GM21619 (cell line): ENCODE results near the gene RIOK3.
A peak's percentile ranks its signal among the peaks of the same experiment; 100 is the strongest.
"Not testable (repeated sequence)": the region's sequence is repeated elsewhere in the genome, so short reads cannot be mapped to it uniquely, and the experiment has no call there.

Source experiments
- ATAC-seq: cut with Tn5 transposase; IDR thresholded peaks from one replicate; pipeline ENCODE4 v1.9.1; 2021; ENCODE audit not compliant: unreplicated experiment

RIOK3 gene

DNA sequence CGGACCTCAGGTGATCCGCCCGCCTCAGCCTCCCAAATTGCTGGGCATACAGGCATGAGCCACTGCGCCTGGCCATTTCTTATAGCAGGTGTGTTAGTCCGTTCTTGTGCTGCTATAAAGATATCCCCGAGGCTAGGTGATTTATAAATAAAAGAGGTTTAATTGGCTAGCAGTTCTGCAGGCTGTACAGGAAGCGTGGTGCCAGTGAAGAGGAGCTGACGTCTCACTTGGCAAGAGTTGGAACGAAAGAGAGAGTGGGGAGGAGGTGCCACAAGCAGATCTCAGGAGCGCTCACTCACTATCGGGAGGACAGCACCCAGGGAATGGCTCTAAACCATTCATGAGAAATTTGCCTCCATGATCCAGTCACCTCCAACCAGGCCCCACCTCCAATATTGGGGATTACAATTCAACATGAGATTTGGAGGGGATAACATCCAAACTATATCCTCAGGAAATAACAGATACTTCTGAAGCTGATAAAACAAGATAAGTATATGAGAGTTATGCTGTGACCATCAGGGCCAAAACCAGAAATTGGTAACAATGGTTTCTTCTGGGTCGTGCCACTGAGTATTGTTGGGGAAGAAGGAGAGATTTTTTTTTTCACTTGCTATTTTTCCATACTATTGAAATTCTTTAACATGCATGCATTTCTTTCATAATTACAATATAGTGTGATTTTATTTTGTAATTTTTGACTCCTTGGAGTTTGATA lies 42.8 kb downstream of the RIOK3 start:
- ATAC-seq = no peak

DNA sequence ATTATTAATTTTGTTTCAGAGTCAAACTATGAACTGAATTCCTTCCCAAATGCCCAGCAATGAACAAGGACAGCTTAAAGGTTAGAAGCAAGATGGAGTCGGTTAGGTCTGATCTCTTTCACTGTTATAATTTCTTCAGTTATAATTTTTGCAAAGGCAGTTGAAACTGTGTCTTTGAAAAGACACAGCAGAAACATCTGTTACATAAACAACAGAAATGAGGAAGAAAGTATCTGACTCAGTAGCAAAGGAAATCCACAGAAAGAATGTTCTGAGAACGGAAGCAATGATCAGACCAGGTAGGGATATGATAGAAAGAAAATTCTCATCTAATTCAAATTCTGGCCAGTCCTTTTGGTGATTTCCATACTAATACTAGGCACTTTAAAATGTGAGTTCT lies 45.0 kb downstream of the RIOK3 start:
- no peak for ATAC-seq

GRCh38 chr18:23498877-23499276 lies 45.8 kb downstream of the RIOK3 start:
- ATAC-seq = peak; percentile 33

DNA sequence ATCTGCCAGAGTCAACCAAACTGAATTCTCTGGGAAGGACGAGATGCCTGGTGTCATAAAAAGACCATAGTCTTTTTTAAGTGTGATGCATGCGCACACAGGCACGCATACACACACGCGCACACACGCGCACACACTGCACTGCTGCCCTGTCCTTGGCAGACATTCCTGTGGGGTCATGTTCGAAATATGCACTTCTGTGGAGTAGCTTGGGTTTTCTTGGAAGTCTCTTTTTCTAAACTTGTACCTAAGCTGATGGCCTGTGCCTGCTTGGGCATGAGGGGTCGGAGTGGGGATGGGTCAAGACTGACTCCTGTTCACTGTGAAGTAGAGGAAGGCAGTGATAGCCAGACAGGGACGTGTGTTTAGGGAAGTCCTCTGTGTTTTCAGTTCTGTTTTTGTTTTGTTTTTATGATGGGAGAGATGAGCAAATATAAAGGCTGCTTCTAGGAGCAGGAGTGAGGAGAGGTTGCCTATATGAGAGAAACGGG lies 46.2 kb downstream of the RIOK3 start:
- no peak for ATAC-seq

DNA sequence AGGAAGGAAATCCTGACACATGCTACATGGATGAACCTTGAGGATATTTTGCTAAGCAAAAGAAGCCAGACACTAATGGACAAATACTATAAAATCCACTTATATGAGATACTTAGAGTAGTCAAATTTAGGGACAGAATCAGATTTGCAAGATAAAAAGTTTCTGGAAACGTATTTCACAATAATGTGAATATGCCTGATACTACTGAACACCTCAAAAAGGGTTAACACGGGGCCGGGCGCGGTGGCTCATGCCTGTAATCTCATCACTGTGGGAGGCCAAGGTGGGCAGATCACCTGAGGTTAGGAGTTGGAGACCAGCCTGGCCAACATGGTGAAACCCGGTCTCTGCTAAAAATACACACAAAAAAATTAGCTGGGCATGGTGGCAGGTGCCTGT lies 48.5 kb downstream of the RIOK3 start:
- ATAC-seq = no peak

- no peak for ATAC-seq
These were observed 49.5 kb downstream of the RIOK3 start for GRCh38 chr18:23502516-23503037.

DNA sequence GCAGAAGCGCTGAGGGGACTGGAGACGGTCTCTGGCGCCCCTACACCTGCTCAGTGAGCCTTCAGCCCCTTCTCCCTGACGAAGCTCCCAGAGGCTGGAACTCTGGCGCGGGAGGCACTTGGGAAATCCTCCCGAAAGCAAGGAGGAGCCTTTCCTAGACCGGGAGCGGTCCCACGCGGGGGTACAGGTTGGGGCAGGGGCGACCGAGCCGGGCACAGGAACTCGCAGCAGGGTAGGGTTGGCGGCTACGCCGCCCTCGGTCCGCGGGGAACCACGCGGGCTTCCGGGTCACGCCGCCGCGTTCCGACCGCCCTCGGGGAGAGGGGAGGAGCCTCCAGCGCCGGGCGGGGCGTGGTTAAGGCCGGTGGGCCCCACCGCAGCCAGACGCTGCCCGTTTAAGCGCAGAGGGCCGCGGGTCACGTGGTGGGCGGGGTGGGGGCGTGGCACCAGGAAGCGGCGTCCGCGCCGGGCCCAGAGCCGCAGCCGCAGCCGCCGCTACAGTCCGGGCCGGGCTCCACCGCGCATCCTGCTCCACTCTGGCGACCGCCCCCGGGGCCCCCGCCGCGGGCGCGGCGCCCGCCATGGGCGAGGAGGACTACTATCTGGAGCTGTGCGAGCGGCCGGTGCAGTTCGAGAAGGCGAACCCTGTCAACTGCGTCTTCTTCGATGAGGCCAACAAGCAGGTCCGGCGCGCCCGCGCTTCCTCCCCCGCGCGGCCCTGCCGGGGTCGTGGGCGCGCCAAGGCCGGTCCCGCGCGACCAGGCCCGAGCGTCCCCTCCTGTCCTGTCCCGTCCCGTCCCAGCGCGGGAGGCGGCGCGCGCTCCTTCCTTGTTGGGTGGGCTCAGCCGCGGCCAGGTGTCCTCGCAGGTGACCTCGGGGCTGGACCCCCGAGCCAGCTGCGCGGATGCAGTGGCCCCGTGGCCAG lies 50.2 kb downstream of the RIOK3 start, which contains the start of gene RMC1:
Gene RMC1 (plus strand): TSS at position 474 of the 925 bp plus-strand sequence. CDS start 108 bp downstream, at position 582.
- ATAC-seq = peak; percentile 65

DNA sequence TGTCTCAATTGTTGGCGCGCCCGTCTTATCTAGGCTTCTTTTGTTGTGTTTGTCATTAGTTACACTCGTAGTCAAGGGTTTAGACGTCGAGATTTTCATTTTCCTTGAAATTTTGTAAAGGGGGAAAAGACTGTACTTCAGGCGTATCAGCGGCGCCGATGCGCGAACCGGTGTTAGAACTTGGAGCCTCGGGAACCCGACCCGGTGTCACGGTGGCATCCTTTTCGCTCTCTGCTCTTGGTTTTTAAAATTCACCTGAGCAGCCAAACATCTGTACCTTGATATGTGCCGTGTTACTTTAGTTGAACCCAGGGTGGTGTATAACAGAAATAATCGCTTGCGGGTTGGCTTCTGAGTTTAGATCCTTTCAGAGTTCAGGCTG lies 50.9 kb downstream of the RIOK3 start:
- ATAC-seq = no peak

- ATAC-seq = peak; percentile 55
These were observed 51.6 kb downstream of the RIOK3 start for GRCh38 chr18:23504720-23505119.

- no peak for ATAC-seq
These were observed 53.3 kb downstream of the RIOK3 start for GRCh38 chr18:23506393-23506792.

GRCh38 chr18:23510923-23511322 lies 57.8 kb downstream of the RIOK3 start:
- not testable (repeated sequence) for ATAC-seq

GRCh38 chr18:23512216-23512615 lies 59.1 kb downstream of the RIOK3 start:
- not testable (repeated sequence) for ATAC-seq

GRCh38 chr18:23512641-23513040 lies 59.6 kb downstream of the RIOK3 start:
- ATAC-seq = no peak

- peak; percentile 79 for ATAC-seq
These were observed 62.9 kb downstream of the RIOK3 start for GRCh38 chr18:23515911-23516546.

DNA sequence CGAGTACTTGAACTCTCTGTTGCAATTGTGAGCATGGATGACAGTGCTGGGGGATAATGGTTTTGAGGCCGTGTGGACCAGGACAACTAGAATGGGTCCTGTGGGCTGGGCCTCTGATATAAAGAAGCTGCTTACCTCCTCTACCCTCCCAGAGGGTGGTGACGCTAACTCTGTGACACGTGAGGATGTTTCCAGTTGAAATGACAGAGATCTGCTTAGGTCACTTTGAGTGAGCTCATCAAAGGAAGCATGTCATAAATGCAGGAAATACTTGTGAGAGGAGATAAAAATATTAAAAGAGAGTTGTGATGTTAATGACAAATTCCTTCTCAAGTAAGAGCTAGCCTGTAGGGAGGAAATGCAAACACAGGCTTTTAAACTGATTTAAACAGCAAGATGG lies 66.6 kb downstream of the RIOK3 start:
- no peak for ATAC-seq

DNA sequence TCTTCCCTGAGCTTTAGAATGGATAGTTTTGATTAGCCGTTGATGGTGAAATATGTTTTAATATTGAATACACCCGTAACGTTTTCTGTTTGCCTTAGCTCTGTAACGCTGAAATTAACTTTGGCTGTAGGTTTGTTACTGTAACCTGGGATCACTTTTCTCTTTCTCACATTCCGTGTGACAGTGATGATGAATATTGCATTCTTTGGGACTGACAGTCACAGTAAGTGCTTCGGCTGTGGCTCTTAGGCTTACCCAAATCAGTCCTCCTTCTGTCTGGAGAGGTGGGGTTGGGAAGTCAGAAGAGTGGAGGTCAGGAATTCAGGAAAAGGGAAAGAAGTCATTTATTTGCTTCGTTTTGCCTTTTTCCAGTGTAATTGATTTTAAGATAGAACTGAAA lies 68.2 kb downstream of the RIOK3 start:
- ATAC-seq = no peak

GRCh38 chr18:23521907-23522306 lies 68.8 kb downstream of the RIOK3 start:
- no peak for ATAC-seq

- ATAC-seq = no peak
These were observed 70.5 kb downstream of the RIOK3 start for GRCh38 chr18:23523429-23524212.

GRCh38 chr18:23524213-23524707 lies 71.2 kb downstream of the RIOK3 start:
- no peak for ATAC-seq

DNA sequence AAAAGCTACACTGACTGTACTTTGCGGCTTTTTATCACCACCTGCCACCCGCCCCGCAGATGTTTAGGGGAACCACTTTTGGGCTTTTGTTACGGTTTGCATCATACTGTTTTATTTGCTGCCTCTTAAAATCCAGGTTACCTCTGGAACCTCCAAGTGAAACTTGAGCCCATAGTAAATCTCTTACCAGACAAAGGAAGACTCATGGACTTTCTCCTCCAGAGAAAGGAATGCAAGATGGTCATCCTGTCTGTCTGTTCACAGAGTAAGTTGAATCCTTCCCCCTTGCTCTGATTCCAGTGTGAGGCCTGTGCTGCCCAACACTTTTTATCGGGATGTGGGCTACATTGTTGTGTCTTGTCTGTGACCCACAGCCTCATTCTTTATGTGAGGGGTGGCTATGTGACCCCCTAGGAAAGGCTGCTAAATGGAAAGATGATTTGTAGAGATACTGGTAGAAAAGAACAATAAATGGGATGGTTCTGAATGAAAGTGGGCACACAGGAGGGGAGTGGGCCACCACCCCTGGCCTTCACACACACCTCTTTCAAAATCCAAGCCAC lies 73.5 kb downstream of the RIOK3 start:
- ATAC-seq = no peak
